ENCODE data around the gene TXLNB. TPM values are rescaled to one million over a fixed set of nuclear protein-coding genes. Genes with fewer than 3 reads are reported as not detected.

TXLNB gene
- total RNA-seq, 1 experiment from 2014 or later: 0.15 TPM

DNA sequence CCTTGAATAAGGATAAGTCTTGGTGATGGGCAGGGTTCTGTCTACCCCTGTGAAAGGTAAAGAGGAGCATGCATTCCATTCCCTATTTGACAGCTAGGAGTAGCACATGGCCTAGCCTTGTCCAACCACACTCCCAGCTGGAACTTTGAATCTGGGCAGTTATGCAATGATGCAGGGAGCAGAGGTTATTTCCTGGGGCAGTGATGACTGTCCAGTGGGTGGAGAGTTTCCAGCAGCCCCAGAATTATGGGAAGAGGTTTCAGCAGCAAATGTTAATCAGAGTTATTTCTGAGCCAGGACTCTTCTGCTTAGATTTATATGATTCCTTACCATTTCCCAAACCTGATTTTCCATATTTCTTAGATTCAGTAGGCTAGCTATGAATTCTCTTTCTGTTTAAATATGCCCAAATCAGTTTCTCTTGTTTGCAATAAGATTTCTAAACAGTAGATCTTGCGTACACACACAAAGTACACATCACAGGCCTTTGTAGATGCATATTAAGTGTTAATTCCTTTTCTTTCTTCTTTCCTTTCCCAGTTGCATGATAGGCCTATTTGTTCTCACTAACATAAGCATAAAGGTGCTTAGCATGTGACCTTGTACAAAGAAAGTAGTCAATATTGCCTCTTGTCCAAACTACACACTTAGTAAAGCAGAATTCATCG lies 17.3 kb upstream of the TXLNB start:
- POLR2A ChIA-PET: no interaction called here
- H3K9me3 Mint-ChIP-seq: no peaks in the 10 kb centered on the region
- no peaks in the 10 kb centered on the region for H3K27me3 Mint-ChIP-seq (ENCODE audit: low read depth)
- H3K4me3 Mint-ChIP-seq: no peak overlapping the region
- no peaks in the 10 kb centered on the region for H3K36me3 Mint-ChIP-seq
- DNase-seq (ENCODE audit: low spot score) (no peak), ATAC-seq (no peak)
- CTCF ChIA-PET: no interaction called here
- H3K27ac Mint-ChIP-seq: no peak overlapping the region
- H3K4me1 Mint-ChIP-seq: peaks cover 48% of the 10 kb centered on the region
- TF ChIP-seq GABPB1 (CRISPR knock-in tag; IDR thresholded peaks at IDR 0.05): peak; percentile 48
- TF ChIP-seq FOXJ3 (CRISPR knock-in tag; IDR thresholded peaks at IDR 0.05; ENCODE audit: borderline replicate concordance): no peak
- TF ChIP-seq PRRX2 (CRISPR knock-in tag; IDR thresholded peaks at IDR 0.05): no peak

DNA sequence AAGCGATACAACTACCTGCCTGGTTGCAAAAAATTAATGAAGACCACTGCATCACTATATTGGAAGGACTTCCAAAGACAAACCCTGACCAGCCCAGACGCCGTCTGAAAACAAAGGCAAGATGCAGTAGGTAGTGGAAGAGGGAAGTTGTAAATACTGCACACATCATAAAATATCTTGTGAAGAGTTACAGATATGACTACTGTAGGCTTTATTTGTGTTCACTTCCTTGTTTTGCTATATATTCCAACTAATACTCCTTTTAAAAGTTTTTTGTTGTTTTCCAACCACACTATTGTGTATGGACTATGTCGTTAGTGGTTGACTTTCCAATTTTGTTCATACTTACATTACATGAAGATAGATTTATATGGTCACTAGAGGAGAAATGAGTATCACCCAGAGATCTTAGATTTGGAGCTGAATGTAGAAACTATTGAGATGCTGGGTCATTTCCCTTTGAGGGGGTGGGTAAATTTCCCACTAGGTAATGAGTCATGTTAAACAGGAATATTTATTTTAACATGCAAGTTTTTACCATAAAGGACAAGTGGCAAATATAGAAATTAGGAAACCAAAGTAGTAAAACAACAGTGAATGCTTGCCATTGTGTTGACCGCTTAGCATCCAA lies 16.6 kb upstream of the TXLNB start:
- ChIA-PET POLR2A (no interaction called here), CTCF (no interaction called here)
- Mint-ChIP-seq H3K4me3 (no peak overlapping the region), H3K9me3 (no peaks in the 10 kb centered on the region), H3K36me3 (no peaks in the 10 kb centered on the region), H3K27ac (no peak overlapping the region), H3K27me3 (ENCODE audit: low read depth) (no peaks in the 10 kb centered on the region), H3K4me1 (peaks cover 43% of the 10 kb centered on the region)
- ATAC-seq (no peak), DNase-seq (ENCODE audit: low spot score) (no peak)
- no peak for TF ChIP-seq NR2C2 (CRISPR knock-in tag; IDR thresholded peaks at IDR 0.05)
- no peak for TF ChIP-seq ZNF138 (CRISPR knock-in tag; conservative IDR thresholded peaks at IDR 0.05)
- TF ChIP-seq OVOL2 (CRISPR knock-in tag; IDR thresholded peaks at IDR 0.05; ENCODE audit: borderline replicate concordance): no peak
- TF ChIP-seq, protein P1, sequence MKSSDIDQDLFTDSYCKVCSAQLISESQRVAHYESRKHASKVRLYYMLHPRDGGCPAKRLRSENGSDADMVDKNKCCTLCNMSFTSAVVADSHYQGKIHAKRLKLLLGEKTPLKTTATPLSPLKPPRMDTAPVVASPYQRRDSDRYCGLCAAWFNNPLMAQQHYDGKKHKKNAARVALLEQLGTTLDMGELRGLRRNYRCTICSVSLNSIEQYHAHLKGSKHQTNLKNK (CRISPR knock-in tag; IDR thresholded peaks at IDR 0.05): no peak
- no peak for TF ChIP-seq JAZF1 (CRISPR knock-in tag; IDR thresholded peaks at IDR 0.05)
- TF ChIP-seq, protein P2, sequence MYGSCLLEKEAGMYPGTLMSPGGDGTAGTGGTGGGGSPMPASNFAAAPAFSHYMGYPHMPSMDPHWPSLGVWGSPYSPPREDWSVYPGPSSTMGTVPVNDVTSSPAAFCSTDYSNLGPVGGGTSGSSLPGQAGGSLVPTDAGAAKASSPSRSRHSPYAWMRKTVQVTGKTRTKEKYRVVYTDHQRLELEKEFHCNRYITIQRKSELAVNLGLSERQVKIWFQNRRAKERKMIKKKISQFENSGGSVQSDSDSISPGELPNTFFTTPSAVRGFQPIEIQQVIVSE (CRISPR knock-in tag; IDR thresholded peaks at IDR 0.05; ENCODE audit: borderline replicate concordance): no peak
- TF ChIP-seq, protein P3, sequence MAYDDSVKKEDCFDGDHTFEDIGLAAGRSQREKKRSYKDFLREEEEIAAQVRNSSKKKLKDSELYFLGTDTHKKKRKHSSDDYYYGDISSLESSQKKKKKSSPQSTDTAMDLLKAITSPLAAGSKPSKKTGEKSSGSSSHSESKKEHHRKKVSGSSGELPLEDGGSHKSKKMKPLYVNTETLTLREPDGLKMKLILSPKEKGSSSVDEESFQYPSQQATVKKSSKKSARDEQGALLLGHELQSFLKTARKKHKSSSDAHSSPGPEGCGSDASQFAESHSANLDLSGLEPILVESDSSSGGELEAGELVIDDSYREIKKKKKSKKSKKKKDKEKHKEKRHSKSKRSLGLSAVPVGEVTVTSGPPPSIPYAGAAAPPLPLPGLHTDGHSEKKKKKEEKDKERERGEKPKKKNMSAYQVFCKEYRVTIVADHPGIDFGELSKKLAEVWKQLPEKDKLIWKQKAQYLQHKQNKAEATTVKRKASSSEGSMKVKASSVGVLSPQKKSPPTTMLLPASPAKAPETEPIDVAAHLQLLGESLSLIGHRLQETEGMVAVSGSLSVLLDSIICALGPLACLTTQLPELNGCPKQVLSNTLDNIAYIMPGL (CRISPR knock-in tag; IDR thresholded peaks at IDR 0.05): no peak
- TF ChIP-seq, protein P4, sequence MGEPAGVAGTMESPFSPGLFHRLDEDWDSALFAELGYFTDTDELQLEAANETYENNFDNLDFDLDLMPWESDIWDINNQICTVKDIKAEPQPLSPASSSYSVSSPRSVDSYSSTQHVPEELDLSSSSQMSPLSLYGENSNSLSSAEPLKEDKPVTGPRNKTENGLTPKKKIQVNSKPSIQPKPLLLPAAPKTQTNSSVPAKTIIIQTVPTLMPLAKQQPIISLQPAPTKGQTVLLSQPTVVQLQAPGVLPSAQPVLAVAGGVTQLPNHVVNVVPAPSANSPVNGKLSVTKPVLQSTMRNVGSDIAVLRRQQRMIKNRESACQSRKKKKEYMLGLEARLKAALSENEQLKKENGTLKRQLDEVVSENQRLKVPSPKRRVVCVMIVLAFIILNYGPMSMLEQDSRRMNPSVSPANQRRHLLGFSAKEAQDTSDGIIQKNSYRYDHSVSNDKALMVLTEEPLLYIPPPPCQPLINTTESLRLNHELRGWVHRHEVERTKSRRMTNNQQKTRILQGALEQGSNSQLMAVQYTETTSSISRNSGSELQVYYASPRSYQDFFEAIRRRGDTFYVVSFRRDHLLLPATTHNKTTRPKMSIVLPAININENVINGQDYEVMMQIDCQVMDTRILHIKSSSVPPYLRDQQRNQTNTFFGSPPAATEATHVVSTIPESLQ (CRISPR knock-in tag; IDR thresholded peaks at IDR 0.05): no peak
- TF ChIP-seq, protein P5, sequence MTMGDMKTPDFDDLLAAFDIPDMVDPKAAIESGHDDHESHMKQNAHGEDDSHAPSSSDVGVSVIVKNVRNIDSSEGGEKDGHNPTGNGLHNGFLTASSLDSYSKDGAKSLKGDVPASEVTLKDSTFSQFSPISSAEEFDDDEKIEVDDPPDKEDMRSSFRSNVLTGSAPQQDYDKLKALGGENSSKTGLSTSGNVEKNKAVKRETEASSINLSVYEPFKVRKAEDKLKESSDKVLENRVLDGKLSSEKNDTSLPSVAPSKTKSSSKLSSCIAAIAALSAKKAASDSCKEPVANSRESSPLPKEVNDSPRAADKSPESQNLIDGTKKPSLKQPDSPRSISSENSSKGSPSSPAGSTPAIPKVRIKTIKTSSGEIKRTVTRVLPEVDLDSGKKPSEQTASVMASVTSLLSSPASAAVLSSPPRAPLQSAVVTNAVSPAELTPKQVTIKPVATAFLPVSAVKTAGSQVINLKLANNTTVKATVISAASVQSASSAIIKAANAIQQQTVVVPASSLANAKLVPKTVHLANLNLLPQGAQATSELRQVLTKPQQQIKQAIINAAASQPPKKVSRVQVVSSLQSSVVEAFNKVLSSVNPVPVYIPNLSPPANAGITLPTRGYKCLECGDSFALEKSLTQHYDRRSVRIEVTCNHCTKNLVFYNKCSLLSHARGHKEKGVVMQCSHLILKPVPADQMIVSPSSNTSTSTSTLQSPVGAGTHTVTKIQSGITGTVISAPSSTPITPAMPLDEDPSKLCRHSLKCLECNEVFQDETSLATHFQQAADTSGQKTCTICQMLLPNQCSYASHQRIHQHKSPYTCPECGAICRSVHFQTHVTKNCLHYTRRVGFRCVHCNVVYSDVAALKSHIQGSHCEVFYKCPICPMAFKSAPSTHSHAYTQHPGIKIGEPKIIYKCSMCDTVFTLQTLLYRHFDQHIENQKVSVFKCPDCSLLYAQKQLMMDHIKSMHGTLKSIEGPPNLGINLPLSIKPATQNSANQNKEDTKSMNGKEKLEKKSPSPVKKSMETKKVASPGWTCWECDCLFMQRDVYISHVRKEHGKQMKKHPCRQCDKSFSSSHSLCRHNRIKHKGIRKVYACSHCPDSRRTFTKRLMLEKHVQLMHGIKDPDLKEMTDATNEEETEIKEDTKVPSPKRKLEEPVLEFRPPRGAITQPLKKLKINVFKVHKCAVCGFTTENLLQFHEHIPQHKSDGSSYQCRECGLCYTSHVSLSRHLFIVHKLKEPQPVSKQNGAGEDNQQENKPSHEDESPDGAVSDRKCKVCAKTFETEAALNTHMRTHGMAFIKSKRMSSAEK (CRISPR knock-in tag; IDR thresholded peaks at IDR 0.05; ENCODE audit: borderline replicate concordance): no peak
- TF ChIP-seq, protein P6, sequence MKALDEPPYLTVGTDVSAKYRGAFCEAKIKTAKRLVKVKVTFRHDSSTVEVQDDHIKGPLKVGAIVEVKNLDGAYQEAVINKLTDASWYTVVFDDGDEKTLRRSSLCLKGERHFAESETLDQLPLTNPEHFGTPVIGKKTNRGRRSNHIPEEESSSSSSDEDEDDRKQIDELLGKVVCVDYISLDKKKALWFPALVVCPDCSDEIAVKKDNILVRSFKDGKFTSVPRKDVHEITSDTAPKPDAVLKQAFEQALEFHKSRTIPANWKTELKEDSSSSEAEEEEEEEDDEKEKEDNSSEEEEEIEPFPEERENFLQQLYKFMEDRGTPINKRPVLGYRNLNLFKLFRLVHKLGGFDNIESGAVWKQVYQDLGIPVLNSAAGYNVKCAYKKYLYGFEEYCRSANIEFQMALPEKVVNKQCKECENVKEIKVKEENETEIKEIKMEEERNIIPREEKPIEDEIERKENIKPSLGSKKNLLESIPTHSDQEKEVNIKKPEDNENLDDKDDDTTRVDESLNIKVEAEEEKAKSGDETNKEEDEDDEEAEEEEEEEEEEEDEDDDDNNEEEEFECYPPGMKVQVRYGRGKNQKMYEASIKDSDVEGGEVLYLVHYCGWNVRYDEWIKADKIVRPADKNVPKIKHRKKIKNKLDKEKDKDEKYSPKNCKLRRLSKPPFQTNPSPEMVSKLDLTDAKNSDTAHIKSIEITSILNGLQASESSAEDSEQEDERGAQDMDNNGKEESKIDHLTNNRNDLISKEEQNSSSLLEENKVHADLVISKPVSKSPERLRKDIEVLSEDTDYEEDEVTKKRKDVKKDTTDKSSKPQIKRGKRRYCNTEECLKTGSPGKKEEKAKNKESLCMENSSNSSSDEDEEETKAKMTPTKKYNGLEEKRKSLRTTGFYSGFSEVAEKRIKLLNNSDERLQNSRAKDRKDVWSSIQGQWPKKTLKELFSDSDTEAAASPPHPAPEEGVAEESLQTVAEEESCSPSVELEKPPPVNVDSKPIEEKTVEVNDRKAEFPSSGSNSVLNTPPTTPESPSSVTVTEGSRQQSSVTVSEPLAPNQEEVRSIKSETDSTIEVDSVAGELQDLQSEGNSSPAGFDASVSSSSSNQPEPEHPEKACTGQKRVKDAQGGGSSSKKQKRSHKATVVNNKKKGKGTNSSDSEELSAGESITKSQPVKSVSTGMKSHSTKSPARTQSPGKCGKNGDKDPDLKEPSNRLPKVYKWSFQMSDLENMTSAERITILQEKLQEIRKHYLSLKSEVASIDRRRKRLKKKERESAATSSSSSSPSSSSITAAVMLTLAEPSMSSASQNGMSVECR (CRISPR knock-in tag; IDR thresholded peaks at IDR 0.05; ENCODE audit: borderline replicate concordance): no peak
- no peak for TF ChIP-seq NFE2L1 (CRISPR knock-in tag; IDR thresholded peaks at IDR 0.05)
- TF ChIP-seq PRRX2 (CRISPR knock-in tag; IDR thresholded peaks at IDR 0.05): no peak
- no peak for TF ChIP-seq HMGA2 (CRISPR knock-in tag; IDR thresholded peaks at IDR 0.05)

Measured in WTC11 (cell line).